ENCODE data around the gene AP4M1.
A peak's percentile ranks its signal among the peaks of the same experiment; 100 is the strongest.

- TF ChIP-seq CTCF (IDR thresholded peaks at IDR 0.05) (peak; percentile 95 to 98 (median 96)), POLR2A (IDR thresholded peaks at IDR 0.05) (peak; percentile 35 to 75)
Measured at GRCh38 chr7:100081535-100082102, 19.8 kb upstream of the AP4M1 start, which contains the start of gene ZNF3.

All from uterus (tissue), 2 donors.